HG02885 (cell line): ENCODE data around the gene PSMD7.
"Not testable (repeated sequence)": the region's sequence is repeated elsewhere in the genome, so short reads cannot be mapped to it uniquely, and the experiment has no call there.

ENCODE experiments used
- ATAC-seq: cut with Tn5 transposase; IDR thresholded peaks from one replicate; pipeline ENCODE4 v1.9.1; 2021; ENCODE audit warnings: mild to moderate bottlenecking; ENCODE audit not compliant: unreplicated experiment, poor library complexity

The PSMD7 gene

GRCh38 chr16:74339226-74339625 lies 42.6 kb downstream of the PSMD7 start:
- not testable (repeated sequence) for ATAC-seq

- not testable (repeated sequence) for ATAC-seq
Observed at GRCh38 chr16:74353038-74353437, 56.4 kb downstream of the PSMD7 start.
